ENCODE results near the gene HOXA3.

HOXA3 gene

DNA sequence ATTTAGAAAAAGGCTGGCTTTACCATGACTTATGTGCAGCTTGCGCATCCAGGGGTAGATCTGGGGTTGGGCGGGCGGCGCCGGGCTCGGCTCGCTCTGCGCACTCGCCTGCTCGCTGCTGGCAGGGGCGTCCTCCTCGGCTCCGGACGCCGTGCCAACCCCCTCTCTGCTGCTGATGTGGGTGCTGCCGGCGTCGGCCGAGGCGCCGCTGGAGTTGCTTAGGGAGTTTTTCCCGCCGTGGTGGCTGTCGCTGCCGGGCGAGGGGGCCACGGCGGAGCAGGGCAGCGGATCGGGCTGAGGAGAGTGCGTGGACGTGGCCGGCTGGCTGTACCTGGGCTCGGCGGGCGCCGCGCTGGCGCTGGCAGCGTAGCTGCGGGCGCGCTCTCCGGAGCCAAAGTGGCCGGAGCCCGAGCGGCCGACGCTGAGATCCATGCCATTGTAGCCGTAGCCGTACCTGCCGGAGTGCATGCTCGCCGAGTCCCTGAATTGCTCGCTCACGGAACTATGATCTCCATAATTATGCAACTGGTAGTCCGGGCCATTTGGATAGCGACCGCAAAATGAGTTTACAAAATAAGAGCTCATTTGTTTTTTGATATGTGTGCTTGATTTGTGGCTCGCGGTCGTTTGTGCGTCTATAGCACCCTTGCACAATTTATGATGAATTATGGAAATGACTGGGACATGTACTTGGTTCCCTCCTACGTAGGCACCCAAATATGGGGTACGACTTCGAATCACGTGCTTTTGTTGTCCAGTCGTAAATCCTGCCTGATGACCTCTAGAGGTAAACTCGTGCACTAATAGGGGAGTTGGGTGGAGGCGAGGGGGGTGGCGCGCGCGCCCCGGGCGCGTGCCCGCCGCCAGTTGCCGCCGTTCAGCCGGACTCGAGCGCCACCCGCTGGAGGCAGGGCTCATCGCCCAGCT lies 9.1 kb downstream of the HOXA3 start, which contains the start of gene HOXA5:
HOXA5 (minus strand) TSS at position 659 of the 927 bp plus-strand sequence; CDS start at position 585, 74 bp downstream.
- DNase-seq (ENCODE audit: low spot score), result peak; percentile 85

DNA sequence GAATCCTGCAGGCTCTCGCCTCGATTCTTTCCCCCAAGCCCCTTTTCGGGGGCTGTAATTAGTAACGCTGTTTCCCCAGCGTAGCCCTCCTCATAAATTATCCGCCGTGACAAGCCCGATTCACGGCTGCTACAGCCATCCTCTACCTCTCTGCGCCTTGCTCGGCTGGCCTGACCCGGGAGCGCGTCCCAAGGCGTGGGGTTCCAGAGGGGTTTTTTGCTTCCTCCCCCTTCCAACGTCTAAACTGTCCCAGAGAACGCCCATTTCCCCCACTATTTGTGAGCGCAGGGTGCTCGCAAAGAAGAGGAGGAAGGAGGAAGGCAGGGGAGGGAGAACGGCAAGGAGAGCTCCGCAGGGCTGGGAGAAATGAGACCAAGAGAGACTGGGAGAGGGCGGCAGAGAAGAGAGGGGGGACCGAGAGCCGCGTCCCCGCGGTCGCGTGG lies 9.8 kb downstream of the HOXA3 start:
- DNase-seq (ENCODE audit: low spot score), result no peak

DNA sequence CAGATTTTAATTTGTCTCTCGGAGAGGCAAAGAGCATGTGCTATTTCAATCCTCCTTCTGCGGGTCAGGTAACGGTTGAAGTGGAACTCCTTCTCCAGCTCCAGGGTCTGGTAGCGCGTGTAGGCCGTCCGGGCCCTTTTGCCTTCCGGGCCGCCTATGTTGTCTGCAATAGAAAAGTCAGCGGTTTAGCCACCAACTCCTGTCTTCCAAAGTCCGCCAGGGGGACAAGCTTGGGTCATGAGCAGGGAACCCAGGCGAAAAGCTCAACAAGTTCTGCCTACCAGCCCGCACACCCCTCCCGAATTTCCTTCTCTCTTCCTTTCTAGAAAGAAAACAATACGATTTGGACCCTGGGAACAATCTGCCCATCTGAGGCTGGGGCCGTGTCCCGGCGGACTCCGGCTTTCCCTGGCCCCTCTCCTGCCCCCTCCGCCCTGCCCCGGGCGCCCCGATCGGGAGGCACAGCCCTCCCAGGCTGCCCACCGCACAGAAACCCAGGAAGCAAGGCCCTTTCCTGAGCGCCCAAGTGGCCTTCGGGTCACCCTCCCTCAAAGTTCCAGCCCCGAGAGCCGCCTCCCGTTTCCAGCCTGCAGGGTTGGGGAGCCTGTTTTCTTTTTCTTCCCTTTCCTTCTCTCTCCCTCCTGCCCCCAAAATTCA lies 10.3 kb downstream of the HOXA3 start:
- DNase-seq (ENCODE audit: low spot score), result no peak

DNA sequence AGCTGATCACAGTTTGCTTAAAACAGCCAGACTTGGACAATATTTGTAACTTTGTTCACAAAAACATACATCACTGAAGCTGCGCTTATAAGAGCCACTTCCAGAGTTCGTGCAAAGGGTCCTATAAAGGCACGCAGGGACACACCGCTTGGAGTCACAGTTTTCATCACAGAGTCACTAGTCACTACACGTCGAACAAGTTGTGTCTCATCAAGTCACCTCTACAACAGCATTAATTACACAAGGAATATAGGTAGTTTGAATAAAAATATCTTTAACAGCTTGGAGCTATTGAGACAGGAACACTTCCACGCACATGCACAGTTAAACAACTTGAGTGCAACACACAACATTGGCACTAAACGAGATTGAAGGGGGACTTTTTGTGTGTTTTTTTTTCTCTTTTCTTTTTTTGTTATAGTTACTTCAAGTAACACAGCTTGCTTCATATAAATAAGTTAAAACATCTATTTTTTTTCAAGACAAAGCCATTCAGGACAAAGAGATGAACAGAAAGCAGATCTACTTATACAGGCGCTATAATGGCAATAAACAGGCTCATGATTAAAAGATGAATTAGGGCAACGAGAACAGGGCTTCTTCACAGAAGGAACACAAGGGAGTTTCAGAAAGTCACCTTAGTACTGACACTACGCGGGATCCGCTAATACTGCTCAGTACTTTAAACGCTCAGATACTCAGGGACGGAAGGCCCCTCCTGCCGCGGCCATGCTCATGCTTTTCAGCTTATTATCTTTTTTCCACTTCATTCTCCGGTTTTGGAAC lies 11.1 kb downstream of the HOXA3 start:
- DNase-seq (ENCODE audit: low spot score), result no peak

DNA sequence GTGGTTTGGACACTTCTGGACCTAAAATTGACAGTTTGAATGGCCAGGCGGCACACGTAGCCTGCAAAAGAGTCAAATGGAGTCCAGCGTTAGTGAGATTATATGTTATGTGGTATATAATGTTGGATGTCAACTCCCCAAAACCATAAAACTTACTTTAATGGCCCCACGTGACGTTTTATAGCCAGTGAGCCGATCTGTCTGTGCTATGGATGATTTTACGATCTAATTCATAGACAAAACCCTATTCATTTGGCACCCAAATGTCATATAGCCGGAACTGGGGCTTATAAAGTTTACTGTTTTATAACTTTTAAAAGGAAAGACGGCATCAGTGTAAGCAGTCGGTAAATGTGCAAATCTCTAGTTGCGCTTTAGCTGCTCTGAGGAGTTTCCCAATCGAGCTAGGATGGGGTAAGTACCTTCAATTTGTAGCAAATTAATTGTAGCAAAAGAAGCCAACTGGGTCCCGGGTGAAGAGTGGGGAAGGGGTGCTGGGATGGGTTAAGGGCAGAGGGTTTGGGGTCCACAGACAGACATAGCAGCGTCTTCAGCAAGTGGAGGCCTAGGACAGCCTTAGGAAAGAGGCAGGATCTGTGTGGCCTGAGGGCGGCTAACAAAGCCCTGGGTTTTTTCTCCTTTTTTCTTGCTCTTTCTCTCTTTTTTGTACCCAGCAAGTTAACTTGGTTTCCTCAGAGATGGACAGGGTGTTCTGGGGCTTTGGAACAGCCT lies 12.1 kb downstream of the HOXA3 start:
- no peak for DNase-seq (ENCODE audit: low spot score)

DNA sequence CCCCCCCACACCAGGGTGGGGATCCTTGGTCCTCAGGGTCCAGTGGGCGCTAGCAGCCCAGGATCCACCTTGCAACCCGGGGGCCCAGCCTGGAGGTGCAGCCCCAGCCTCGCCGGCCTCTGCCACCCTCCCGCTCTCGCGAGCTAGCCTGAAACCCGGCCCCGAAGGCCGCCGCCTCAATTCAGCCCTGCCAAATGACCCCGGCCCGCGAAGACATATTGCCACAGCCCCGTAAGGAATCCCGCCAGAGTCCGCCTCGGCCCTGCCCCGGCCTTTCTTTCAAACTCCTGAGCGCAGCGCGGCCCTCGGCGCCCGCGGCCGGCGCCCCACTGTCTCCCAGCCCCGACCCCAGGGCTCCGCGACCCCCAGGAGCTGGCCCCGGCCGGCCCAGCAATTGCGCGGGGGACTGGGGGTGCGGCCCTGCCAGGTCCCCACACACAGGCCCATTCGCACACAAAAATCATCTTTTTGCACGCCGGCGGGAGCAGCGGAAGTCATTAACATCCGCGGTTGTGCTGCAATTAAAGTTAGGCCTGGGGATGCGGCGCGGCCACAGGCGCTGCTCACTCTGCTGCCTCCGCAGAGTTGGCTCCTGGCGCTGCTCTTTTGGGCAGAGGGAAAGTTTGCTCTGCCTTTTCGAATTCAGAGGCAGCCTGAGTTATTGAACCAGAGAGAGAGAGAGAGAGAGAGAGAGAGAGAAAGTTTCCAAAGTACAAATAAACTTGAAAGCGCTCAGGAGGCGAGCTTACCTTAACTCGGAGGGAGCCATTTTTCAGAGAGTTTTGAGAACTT lies 12.9 kb downstream of the HOXA3 start:
- no peak for DNase-seq (ENCODE audit: low spot score)

DNA sequence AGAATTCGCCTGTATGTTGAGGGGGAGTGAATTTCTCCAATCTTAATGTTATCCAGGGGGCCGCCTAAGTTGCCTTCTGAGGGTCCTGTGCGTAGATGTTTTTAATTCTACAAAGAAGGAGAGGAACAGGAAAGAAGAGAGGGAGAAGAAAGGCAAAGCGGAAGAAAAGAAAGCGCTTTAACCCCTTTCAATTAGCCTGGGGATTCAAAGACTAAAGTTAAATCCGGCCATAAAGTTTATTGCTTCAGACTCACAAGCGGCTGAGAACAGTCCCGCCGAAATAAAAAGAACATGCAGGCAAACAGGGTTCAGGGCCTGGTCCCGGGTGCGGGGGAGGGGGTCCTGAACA lies 13.4 kb downstream of the HOXA3 start:
- DNase-seq (ENCODE audit: low spot score), result no peak

DNA sequence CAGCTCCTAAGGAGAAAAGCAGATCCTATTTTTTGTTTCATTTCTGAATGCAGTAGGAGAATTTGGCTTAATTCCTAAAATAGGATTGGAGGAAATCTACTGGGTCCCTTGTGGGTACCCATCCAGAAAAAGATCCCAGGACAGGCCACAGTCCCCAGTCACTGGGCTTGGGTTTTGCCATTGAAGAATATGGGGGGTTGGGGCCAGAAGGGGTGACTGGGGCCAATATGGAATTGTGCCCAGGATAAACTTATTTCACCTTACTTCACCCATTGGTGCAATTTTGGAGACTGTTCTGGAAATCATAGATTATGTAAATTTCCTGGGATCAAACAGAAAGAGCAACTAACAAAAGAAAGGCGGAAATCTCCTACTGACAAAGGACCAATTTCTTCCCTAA lies 13.9 kb downstream of the HOXA3 start:
- no peak for DNase-seq (ENCODE audit: low spot score)

DNA sequence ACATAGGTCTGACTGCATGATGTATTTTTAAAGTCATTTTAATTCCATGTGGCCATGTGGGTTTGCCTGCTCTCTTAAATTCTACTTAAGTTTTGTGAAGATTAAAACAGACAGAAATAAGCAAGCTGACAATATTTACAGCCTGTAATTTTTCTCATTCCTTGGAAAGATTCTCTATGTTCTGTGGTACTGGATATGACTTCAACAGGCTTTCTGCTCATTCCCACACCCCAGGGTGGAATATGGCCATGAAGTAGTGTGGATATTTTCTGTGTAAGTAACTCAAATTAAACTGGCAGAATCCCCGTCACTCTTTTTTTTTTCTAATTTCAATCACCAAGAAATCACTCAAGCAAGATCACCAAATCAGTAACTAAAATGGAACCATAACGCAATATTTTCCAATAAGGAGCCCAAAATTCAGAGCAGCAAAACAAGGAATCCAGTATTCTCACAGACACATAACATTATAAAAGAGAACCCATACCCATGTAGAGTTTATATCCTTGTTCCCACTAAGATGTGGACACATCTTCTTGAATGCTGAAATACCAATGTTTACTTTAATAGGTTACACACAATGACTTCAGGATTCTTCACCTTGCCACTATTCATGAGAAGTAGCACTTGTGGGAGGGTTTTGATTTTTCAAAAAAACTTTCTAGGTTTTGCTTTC lies 14.6 kb downstream of the HOXA3 start:
- no peak for DNase-seq (ENCODE audit: low spot score)

DNA sequence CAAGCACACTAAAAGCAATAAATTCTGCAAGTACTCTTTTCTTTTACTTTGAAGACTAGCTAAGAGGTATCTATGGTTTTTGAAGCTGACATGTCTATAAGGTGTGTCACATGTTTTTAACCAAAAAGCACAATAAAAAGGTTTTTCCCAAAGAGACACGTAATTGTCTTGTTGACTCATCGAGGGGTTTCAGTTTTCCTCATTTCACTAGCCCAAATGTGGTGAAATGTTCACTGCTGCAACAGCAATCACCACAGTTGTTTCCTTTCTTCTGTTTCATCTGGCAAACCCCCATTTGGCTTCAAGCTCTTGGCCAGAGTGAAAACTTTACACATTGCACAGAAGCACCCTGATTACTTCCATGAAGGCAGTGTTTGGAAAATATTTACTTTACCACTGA lies 18.0 kb downstream of the HOXA3 start:
- DNase-seq (ENCODE audit: low spot score), result no peak

DNA sequence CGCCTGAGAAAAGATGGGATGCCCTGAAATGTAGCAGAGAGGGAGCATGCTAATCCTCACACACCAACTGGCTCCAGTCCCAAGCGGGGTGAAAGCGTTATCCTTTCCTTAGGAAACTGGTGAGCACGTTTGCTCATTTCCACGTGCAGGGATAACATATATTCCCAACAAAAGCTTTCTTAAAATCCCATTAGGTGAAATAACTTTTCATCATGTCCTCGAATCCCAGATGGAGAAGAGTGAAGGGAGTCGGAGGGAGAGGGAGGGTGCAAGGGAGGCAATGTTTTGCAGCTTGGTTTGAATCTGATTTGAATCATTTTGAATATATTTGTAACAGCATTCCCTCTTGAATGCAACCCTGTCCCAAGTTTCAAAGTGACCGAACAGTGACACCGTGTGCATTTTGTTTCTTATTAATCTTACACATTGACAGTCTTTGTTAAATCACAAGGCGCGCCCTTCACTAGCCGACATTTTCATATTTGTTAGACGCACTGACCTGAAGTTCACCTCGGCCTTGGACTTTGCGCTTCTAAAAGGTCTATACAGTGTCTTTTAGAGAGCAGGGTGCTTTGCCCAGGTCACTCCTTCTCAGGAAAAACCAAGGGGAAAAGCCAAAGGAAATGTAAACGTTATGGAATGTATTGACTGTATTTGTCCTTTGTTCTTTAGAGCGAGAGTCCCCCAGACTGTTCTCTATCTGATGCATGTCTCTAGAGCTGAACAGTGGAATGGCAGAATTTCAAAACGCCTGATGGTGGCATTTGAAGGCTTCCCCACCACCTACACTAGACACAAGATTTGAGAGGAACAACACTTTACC lies 18.8 kb downstream of the HOXA3 start:
- no peak for DNase-seq (ENCODE audit: low spot score)

DNA sequence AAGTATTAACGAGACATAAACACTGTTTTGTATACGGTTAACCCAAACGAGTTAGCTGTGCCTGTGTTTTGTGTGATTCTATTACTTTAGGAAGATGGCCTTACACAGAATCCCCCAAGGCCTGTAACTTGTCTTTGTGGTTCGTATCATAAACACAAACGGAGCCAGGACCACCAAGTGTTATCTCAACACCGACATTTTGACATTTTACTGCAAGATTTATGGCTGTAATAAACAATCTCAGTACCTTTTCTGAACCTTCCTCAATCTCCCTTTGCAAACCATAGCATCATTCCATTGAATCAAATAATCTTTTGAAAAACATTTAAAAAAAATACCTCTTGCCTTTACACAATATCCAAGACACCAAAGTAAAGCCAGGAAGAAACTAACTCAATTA lies 19.4 kb downstream of the HOXA3 start:
- DNase-seq (ENCODE audit: low spot score), result no peak

DNA sequence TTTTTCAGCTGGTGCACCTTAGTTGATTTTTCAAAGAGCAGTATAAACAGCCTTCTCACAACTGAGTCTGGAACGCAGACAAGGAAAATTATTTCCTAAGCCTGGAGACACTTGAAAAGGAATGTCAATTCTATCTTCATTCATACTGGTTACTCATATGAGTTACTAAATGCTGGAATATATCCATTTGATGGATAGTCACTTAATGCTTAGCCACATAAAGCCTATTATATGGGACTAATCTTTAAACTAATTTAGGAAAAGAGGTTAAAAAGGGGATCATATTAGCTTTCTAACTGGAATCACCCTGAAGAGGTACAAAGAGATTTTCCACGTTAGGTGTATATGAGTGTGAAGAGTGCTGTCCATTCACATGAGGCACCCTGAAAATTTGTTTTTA lies 20.2 kb downstream of the HOXA3 start:
- DNase-seq (ENCODE audit: low spot score), result no peak

DNA sequence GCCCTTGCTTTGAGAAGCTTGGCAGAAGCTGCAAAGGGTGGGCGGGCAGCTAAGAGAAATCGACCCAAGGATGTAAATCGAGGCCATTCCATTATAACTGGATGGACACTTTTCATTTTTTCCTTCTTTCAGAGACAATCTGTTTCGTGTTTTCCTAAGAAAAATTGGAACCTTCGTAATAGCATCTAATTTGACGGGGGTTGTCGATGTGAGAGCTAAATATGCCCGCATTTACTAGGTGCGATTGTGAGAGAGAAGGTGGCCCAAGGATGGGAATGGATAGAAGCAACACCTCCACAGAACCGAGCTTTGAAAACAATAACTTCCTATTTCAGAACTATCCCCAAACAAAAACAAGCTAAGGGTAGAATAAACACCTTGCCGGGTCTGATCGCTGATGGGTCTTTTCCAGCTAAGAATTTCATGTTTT lies 21.0 kb downstream of the HOXA3 start:
- DNase-seq (ENCODE audit: low spot score), result no peak

DNA sequence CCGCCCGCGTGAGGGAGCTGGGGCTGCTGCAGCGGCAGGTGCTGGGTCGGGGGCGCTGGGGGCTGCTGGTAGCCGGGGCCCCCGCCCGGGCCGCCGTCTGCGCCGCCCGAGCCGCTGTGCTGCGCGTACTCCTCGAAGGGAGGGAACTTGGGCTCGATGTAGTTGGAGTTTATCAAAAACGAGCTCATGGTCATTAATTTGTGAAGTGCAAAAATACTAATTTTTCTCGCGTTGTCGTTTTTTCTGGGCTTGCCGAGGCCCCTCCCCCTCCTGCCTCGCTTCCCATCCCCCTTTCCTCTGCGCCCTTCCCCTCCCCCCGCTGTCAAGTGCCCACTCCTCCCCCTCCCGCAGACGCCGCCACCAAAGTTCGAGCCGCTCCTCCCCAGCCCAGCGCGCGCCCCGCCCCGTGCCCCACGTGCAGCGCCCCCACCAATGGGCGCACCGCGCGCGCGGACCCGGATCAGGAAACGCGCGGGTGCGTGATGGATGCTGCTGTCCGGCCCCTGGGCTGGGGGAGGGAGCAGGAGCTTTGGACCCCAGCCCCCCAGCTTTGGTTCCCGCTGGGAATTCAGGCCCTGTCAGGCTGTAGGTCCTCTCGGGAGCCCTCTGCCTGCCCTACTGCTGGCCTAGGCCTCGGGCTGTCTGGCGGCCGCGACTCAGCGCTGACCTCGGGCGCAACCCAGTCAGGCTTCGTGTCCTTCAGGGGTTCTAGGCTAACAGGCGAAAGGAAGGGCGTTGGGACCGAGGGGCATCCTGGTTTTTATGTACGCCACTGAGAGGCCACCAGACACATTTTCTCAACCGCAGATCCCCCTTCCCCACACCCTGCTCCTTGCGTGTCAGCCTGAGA lies 21.6 kb downstream of the HOXA3 start, which contains the start of gene HOXA4:
HOXA4 (minus strand) TSS at position 218 of the 850 bp plus-strand sequence; CDS start at position 194, 24 bp downstream.
- DNase-seq (ENCODE audit: low spot score), result peak; percentile 78

DNA sequence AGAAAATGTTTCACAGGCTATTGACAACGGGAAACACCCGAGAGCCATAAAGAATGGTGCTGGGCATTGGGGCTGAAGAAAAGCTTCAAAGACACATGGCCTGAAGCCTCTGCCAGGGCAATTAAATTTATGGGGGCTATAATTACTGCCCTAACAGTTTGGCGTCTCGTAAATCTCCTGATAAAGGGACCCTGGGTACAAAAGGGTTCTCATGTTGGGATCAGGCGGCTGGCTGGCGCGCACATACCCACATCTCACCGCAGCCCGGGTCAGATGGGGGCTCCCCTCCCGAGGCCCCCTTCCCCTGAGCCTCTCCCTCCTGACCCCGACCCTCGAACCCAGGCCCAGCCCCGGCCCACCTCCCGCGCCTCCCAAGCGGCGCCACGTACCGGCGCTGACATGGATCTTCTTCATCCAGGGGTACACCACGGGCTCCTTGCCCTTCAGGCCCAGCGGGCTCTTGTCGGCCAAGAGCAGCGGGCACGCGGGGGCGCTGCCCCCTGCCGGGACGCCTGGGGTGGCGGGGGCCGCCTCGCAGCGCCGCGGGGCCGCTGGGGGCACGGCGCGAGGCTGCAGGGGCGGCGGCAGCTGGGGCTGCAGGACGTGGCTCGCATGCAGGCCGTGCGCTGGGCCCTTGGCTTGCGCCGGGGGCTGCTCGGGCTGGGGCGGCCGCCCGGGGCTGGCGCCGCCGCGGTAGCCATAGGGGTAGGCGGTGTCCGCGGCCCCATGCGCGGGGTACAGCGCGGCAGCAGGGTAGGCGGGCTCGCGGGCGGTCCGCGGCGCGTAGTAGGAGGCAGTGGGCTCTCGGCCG lies 22.4 kb downstream of the HOXA3 start:
- peak; percentile 46 for DNase-seq (ENCODE audit: low spot score)

Data from D341Med (cell line).